Right ventricle myocardium superior (tissue), 1 donor: ENCODE results near the gene TNFAIP2. TPM values are rescaled to one million over a fixed set of nuclear protein-coding genes. Genes with fewer than 3 reads are reported as not detected.

Experiments
- ATAC-seq: fragments of 200-7000 bp; cut with Tn5 transposase; one replicate; pipeline ENCODE4 v1.9.1; 2020; ENCODE audit warnings: mild to moderate bottlenecking; ENCODE audit not compliant: poor library complexity
- DNase-seq: peaks from one replicate; pipeline ENCODE4 v3.0.0-alpha.2; 2020
- intact Hi-C: fragments of 100-400 bp; cut with DNase I; formaldehyde crosslinking; loops from one replicate; pipeline ENCODE4 v1.11.2; 2022
- long read RNA-seq: library from polyadenylated mRNA; unstranded; transcript quantifications from one replicate; pipeline ENCODE4 v2.0.0, GENCODE V29; 2021
- total RNA-seq: library from RNA; stranded (reverse); fragmentation: NEBNext Ultra II Directional; extraction: Animal tissue kit (Norgen Biotek cat#: 25700); gene quantifications from one replicate; pipeline ENCODE4 v1.2.1, GENCODE V29; 2021
- donor health status: DM: no; HTN: yes; CAD: no; lungs with severe emphysema.

TNFAIP2 gene, protein sequence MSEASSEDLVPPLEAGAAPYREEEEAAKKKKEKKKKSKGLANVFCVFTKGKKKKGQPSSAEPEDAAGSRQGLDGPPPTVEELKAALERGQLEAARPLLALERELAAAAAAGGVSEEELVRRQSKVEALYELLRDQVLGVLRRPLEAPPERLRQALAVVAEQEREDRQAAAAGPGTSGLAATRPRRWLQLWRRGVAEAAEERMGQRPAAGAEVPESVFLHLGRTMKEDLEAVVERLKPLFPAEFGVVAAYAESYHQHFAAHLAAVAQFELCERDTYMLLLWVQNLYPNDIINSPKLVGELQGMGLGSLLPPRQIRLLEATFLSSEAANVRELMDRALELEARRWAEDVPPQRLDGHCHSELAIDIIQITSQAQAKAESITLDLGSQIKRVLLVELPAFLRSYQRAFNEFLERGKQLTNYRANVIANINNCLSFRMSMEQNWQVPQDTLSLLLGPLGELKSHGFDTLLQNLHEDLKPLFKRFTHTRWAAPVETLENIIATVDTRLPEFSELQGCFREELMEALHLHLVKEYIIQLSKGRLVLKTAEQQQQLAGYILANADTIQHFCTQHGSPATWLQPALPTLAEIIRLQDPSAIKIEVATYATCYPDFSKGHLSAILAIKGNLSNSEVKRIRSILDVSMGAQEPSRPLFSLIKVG
- total RNA-seq: 46.7 TPM
- long read RNA-seq, full-length matches to known transcripts: 12 of 54 reads
- long read RNA-seq, partial matches to known transcripts: 25 of 54 reads
- long read RNA-seq, other reads (novel, unspliced or antisense): 17 of 54 reads

DNA sequence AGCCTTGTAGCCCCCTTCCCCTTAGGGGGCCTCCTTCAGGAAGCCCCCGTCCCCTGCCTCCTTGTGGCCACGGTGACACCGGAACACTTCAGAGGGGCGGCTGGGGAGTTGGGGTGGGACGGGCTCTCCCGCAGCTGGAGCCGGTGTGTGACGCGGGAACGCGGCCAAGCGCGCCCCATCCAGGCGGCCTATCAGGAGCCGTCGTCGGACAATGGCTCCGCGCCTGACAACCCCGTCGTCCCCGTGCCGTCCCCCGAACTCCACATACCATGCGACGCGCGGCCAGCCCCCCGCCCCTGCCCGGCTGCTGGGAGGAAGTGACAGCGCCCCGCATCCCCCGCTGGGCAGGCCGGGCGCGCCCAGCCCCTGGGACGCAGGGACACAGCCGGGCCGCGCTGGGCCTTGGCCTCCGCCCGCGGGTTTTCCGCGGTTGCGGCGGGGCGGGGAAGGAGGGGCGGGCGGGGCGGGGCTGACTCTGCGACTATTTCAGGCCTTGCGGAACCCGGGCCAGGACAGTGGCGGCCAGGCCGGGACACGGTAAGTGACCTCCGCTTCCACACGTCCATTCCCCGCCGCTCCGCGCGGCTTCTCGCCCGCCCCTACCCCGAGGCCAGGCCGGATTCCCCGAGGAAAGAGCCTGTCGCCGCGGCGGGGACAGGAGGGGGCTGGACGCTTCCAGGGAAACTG lies at the start of gene TNFAIP2:
Gene TNFAIP2, plus strand, starts transcription at position 515 of the 687 bp plus-strand sequence. CDS start 2,997 bp downstream, outside the sequence.
- ATAC-seq (peak; percentile 70), DNase-seq (peak; percentile 89)
- intact Hi-C loops: no loop called here

DNA sequence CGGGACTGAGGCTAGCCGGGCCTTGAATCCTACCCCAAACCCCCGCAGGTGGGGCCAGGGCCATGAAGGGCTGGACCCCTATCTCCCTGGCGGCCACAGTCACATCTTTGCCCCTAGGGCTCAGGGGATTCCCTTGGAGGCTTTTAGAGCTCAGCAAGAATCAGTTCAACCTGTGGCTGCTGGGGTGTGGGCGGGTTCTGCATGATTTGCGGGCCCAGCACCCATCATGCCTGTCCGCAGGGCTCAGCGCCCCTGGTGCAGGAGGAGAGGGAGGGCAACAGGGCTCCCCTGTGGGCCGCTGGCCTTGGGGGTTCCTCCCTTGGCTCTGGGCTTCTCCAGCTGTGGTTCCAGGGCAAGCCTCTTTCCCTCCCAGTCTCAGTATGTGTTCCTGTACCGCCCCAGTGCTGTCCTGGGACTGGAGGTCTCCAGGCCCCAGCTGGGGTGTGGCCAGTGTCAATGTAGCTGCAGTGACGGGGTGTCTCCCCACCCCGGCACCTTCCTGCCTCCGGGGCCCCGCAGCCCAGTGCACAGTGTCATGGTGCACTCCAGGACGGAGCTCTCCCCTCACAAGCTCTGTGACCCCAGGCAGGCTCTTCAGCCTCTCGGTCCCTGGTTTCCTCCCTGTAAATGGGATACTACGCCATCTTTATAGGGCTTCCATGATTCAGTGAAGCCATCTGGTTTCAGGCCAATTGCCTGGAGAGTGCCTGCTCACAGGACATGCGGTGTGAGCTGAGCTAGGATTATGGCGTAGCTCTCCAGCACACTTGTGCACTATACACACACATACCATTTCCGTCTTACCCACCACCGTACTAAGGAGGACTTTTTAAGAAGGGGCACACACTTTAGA lies 49.2 kb upstream of the TNFAIP2 start:
- DNase-seq (no peak), ATAC-seq (peak; percentile 3)
- intact Hi-C loops: no loop called here

DNA sequence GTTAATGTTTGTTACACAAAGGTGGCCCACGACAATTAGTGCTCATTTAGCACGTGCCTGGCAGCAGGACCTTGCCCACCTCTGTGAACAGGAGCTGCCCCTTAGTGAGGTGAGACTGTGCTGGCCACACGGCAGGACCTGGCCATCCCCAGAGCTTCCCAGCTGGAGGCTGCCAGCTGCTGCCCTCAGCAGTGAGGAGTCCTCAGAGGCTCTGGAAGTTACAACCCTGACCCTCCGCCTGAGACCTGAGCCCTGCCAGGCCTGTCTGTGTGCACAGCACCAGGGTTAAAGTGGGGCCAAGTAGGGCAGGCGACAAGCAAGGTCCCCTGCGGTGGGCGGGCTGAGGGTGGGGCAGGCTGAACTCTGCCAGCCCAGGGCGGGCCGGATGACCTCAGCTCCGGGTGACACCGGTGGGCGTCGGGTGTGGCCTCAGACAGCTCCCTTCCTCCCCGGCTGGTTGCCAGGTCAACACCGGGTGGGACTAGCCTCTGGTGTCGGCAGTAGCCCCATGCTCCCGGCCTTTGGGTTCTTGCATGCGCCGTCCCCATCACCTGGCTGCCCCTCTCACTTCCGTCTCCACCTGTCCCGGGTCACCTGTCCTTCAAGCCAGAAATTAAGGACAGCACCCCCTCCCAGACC lies 48.4 kb upstream of the TNFAIP2 start:
- ATAC-seq: peak; percentile 54
- intact Hi-C loops: no loop called here

DNA sequence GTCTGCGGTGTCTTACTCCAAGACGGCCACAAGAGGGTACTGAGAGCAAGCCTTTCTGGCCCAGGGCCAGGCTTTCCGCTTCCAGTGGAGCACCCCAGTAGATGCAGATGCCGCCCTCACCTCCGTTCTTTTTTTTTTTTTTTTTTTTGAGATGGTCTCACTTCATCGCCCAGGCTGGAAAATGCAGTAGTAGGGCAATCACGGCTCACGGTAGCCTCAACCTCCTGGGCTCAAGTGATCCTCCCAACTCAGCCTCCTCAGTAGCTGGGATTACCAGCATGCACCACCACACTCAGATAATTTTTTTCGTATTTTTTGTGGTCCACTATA lies 44.9 kb upstream of the TNFAIP2 start:
- peak; percentile 87 for DNase-seq
- intact Hi-C loops: no loop called here
- ATAC-seq: peak; percentile 33

More for the DNA sequence above, 48.4 kb upstream of the TNFAIP2 start:
- peak; percentile 90 for DNase-seq

DNA sequence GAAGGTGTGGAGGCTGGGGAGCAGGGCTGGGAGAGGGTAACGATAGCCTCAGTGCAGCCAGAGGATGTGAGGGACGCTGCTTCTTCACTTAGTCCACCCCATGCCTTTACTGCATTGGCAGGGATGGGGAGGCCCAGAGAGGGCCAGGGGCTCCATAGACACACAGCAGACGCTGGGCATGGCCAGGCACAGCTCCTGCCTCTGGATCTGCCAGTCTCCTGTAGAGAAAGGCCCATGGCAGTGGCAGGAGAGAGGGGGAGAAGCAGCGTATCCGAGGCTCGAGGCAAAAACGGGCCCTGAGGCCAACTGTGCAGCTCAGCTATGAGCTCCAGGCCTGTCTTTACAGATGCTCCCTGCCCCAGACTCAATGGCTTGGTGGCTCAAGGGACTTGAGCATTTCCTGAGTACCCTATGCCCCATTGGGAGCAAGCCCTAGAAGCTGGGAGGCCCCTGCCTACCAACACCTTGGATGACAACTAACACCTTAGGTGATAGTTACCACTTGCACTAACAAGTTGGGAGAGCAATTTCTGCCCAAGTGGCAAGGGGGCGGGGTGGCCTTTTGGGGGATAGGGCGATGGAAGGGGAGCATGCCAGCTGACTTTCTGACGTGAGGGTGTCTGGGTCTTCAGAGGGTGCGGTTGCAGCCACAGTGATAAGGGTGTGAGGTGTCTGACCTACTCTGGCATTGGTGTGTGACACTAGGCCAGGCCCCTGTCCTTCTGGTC lies 44.2 kb upstream of the TNFAIP2 start:
- intact Hi-C loops: no loop called here
- ATAC-seq (no peak), DNase-seq (peak; percentile 10)

DNA sequence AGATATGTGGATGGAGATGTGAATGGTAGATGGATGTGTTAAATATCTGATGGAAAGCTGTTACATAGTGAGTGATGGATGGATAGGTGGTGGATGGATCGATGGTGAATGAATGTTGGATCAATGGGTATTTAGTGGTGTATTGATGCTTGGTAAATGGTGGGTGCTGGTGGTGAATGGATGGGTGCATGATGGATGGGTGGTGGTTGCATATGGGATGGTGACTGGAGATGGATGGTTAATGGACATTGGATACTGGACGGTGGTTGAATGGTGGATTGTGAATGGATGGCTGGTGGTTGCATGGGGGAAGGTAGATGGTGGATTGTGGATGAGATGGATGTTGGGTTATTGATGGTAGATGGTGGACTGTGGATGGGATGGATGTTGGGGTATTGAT lies 41.3 kb upstream of the TNFAIP2 start:
- intact Hi-C loops: no loop called here
- no peak for ATAC-seq
- no peak for DNase-seq

DNA sequence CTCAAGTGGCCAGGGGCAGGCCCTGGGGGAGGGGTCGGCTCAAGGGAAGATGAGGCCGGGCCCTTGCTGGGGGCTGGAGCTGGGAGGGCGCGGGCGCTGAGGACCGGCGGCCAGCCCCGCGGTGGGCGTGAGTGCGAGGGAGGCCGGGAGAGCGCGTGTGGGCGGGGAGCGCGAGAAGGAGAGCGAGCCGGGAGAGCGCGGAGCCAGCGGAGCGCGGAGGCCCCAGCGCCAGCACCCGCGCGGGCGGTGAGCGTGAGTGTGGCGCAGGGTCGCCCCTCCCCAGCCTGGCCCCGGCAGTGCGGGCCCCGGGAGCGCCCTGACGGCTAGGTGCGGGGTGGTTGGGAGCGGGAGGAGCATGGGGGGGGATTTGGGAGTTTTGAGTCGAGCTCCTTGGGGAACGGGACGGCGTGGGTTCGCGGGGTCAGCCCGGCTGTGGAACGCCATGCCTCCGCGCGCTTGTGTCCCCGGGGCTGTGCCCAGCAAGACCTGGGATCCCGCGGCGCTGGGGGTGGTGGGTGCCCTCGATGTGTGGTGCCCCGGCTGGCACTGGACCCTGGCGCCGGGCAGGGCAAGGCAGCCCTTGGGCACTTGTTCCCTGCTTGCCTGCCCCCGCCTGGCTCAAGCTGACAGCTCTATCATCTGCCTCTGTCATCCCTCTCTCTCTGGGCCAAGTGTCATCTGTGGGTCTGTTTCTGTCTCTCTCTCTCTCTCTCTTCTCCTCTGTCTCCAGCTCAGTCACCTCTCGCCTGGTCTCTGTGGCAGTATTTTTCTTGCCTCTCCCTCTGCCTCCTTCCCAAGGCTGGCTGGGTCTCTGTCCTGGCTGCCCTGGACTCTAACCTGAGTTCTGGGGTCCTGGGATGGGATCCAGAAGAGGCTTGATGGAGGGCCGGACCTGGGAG lies 39.0 kb upstream of the TNFAIP2 start, which contains the start of gene LBHD2:
Gene LBHD2, plus strand, starts transcription at position 190 of the 899 bp plus-strand sequence. CDS start 1,803 bp downstream, outside the sequence.
- intact Hi-C loops: no loop called here
- peak; percentile 44 for DNase-seq
- ATAC-seq: peak; percentile 50

DNA sequence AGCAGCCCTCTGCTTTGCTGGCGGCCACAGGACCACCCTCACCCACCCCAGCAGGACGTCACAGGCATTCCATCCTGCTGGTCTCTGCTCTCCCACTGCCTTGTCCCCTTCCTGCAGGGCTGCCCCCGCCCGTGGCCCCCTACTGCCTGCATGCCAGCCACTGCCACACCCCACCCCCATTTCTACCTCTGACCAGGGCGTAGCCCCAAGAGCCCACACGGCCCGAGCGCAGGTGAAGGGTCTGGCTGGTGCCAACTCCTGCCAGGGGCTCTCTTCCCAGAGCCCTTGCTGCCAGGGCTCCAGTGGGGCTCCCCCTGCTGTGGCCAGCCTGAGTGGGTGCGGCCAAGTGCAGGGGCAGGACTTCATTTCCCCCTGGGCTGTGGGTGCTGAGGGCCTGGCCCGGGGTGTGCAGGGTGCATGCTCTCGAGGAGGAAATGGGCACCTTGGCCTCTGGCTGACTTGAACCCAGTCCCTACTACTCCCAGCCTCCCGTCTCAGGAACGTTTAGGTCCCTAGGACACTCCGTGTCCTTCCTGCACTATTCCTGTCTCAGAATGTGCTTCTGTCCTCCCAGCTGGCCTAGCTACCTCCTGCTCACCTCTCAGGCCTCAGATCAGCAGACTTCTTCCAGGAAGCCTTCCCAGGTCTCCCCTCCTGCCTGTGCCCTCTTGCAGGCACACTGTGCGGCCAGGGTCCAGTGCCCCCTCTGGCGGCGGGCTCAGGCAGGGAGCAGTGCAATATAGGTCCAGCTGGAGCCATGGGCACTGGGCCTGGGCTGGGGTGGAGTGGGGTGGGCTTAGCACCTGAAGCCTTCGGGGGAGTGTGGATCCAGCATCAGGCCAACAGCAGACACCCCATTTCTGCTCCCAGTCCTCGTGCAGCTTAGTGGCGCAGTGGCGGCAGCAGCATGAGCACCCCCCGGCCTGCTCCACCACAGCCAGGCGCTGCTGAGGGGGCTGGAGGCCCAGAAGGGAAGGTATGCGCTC lies 37.9 kb upstream of the TNFAIP2 start:
- DNase-seq: peak; percentile 34
- ATAC-seq: no peak
- intact Hi-C loops: no loop called here

DNA sequence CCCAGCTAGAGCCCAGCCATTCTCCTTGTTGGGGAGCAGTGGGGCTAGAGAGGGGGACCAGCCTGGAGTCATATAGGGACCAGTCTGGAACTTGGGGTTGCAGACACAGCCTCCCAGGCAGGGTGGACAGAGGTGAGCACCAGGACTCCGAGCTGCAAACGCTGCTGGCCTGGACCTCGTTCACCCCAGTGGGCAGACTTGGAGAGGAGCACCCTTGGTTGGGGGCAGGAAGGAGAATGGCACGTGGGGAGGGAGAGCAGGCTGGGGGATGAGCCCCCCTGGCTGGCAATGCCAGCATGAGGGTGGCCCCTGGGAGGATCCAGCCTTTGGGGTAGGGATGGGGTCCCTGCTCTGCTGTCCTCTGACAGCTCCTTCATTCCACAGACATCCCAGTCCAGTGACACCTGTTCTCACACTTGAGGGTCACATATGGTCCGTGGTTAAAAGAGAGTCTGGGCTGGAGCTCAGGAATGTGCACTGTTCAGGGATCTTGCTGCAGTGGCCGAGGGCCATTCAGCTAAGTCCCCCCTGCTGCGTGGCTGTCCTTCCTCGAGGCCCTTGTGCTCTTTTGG lies 36.4 kb upstream of the TNFAIP2 start:
- peak; percentile 28 for DNase-seq
- no peak for ATAC-seq
- intact Hi-C loops: no loop called here

DNA sequence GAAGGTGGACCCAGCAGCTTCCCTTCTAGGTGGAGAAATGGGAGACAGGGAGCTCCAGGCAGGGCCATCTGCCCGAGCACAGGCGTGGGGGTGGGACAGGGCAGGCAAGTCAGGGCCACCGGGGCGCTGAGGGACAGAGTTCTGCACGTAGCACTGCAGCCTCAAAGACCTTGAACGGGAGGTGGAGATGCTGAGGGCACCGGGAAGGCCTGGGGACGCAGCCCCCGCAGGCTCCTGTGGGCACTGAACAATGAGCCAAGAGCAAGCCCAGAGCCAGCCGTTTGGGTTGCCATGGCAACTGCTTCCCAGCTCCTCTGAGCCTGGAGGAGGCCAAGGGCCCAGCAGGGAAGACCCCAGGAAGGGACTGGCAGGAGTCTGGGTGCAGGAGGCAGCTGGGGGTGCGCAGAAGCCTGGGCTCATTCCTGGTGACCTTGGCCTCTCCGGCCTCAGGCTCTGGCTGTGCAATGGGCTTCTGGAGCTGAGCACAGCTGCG lies 35.9 kb upstream of the TNFAIP2 start:
- DNase-seq: peak; percentile 17
- intact Hi-C loops: no loop called here
- ATAC-seq: no peak

DNA sequence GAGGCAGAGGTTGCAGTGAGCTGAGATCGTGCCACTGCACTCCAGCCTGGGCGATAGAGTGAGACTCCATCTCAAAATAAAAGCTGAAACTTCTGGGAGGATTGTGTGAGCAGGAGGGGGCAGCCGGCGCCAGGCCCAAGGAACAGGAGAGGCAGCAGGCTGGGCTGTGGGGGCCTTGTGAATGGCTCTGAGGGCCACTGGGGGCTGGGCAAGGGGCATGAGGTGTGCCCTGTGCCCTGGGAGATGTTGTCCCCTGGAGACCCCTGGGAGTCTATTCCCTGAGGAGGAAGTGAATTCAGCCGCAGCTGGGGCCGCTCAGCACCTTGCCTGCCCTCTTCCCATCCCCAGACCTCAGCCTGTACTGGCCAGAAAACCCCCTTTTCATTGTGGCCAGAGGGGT lies 34.3 kb upstream of the TNFAIP2 start:
- DNase-seq: peak; percentile 11
- intact Hi-C loops: no loop called here

DNA sequence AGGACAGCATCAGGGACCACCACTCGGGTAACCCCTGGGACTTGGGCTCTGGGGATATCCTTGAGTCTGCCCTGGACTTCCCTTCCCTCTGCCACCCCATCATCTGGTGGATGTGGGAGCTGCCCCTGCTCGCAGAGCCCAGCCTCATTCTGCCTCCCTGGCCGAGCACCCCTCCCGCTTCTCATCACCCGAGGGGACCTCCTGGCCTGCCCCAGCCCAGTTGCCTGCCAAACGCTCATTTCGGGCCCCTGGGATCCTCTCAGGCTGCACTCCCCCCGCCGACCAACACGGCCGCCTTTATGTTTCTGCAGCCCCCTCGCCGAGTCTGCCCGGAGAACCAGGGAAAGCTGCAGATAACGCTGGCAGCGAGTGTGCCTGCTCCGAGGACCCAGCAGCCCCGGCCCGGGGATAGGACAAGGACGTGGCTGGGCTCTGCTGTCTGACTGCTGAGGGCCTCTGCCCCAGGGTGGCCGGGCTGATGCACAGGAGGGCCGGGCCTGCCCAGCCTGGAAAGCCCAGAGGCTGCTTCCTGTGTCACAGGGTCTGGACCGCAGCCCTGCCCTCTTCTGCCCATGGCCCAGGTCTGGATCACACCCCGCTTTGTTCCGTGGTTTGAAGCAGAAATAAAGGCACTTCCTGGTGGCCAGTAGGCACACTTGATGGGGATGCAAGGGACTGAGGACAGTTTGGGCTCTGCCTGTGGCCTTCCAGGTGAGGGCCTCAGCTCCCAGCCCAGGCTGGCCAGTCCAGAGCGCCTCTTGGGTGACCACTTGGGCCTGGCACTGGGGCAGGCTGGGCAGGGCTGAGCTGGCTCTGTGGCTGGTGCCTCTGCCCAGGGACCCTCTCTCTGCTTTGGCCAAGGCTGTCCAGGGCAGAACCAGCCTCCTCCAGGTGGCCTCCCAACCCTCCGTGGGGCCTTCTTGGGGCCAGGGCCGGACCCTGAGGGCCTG lies 33.6 kb upstream of the TNFAIP2 start:
- intact Hi-C loops: no loop called here
- no peak for ATAC-seq
- no peak for DNase-seq

More for the DNA sequence above, 34.3 kb upstream of the TNFAIP2 start:
- ATAC-seq: no peak

DNA sequence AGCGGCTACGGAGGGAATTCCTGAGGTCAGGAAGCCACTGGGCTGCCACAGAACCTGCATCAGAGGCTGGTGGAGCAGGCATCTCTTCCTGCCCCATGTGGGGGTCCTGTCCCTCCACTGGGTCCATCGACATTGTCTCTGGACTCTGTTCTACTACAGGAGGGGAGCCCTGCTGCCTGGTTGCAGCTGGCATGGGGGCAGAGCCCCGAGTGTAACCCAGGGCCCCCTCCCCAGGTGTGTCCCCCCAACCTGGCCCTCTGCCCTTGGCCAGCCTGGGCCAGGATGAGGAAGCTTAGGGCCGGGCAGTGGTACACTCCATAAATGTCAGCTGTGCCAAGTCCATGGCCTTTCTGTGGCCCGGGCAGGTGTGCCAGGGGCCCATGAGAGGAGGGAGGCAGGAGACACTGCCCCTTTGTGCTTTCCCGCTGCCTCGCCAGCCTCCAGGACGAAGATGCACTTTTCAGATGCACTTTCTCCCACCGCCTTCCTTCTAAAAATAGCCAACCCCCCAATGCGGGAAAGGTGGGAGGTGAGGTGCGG lies 32.7 kb upstream of the TNFAIP2 start:
- intact Hi-C loops: no loop called here
- ATAC-seq: no peak
- DNase-seq: no peak
